MCF 10A (cell line): ENCODE data around the gene LPA. TPM values are rescaled to one million over a fixed set of nuclear protein-coding genes. Genes with fewer than 3 reads are reported as not detected.
"Not testable (repeated sequence)": the region's sequence is repeated elsewhere in the genome, so short reads cannot be mapped to it uniquely, and the experiment has no call there.

ENCODE experiments used
- BruUV-seq: library from RNA; stranded (reverse); fragments of 400-500 nt; replicated peaks from 2 replicates; lab custom pipeline; 2021; lab: Mats Ljungman, UMichigan
- CTCF ChIA-PET: fragments of 300-600 bp; sonication (Branson Sonifier 250); formaldehyde crosslinking; extraction: SDS; loops from one replicate; lab custom pipeline; 2021; ENCODE audit warnings: antibody characterized with exemption, inconsistent platforms; lab: Yijun Ruan, JAX
- POLR2A ChIA-PET: fragments of 300-600, 350-650 bp; sonication (Branson Sonifier 250); formaldehyde crosslinking; extraction: SDS; loops from one replicate; lab custom pipeline; 2020; ENCODE audit warnings: antibody characterized with exemption, inconsistent platforms; lab: Yijun Ruan, JAX
- DNase-seq: peaks from one replicate; pipeline ENCODE4 v3.0.0-alpha.2; 2018; ENCODE audit not compliant: unreplicated experiment
- H3K27ac Mint-ChIP-seq: one replicate; pipeline ENCODE4 v1.8.0; 2022; ENCODE audit warnings: mild to moderate bottlenecking, low read depth, mixed read lengths; ENCODE audit not compliant: unreplicated experiment
- H3K27me3 Mint-ChIP-seq: one replicate; pipeline ENCODE4 v1.8.0; 2022; ENCODE audit warnings: mixed read lengths; ENCODE audit not compliant: insufficient read depth, unreplicated experiment
- H3K36me3 Mint-ChIP-seq: one replicate; pipeline ENCODE4 v1.8.0; 2022; ENCODE audit warnings: mild to moderate bottlenecking, moderate library complexity, mixed read lengths; ENCODE audit not compliant: insufficient read depth, unreplicated experiment
- H3K4me1 Mint-ChIP-seq: one replicate; pipeline ENCODE4 v1.8.0; 2022; ENCODE audit warnings: mixed read lengths; ENCODE audit not compliant: insufficient read depth, unreplicated experiment
- H3K4me3 Mint-ChIP-seq: one replicate; pipeline ENCODE4 v1.8.0; 2022; ENCODE audit warnings: mild to moderate bottlenecking, moderate library complexity, mixed read lengths; ENCODE audit not compliant: unreplicated experiment
- H3K9me3 Mint-ChIP-seq: one replicate; pipeline ENCODE4 v1.8.0; 2022; ENCODE audit warnings: mixed read lengths; ENCODE audit not compliant: unreplicated experiment
- CTCF ChIP-seq: fragments of 200-600 bp; IDR thresholded peaks from one replicate; pipeline ENCODE4 v1.8.0; 2022; ENCODE audit warnings: antibody characterized with exemption, mild to moderate bottlenecking; ENCODE audit not compliant: unreplicated experiment
- intact Hi-C: fragments of 100-400 bp; cut with micrococcal nuclease; formaldehyde crosslinking; loops from 2 replicates; pipeline ENCODE4 v1.14.1; 2022
- total RNA-seq: library from RNA; stranded (reverse); gene quantifications from 2 replicates; pipeline ENCODE4 v1.2.3, GENCODE V29; 2022

LPA gene
- total RNA-seq, 1 experiment from 2014 or later = not detected

DNA sequence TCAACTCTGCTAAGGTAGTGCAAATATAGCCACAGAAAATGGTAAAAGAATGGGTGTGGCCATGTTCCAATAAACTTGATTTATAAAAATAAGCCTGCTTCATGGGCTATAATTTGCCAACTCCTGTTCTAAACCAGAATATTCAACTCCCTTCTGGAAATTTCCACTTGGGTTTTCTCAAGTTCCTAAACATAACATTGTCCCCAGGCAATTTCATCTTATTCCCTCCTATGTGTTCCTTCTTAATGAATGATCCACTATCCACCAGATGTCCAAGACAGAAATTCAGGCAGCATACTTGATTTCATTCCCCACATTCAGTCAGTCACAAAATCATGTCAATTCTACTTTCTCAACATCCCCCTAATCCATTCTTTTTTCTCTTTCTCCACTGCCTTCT is 30.9 kb upstream of the LPA start:
- H3K4me3 Mint-ChIP-seq, BruUV-seq, H3K4me1 Mint-ChIP-seq, POLR2A ChIA-PET, H3K36me3 Mint-ChIP-seq, H3K27ac Mint-ChIP-seq, H3K9me3 Mint-ChIP-seq, intact Hi-C loops, H3K27me3 Mint-ChIP-seq, CTCF ChIA-PET: not testable (repeated sequence)
- peak; percentile 11 for DNase-seq

- ChIA-PET CTCF (interaction anchor here (0.7 kb wide), 1 partner anchor 14 kb away, joined by 4 read pairs; no protein-coding TSS in a partner anchor), POLR2A (no interaction called here)
- intact Hi-C loops = no loop called here
- Mint-ChIP-seq H3K9me3 (no peaks in the 10 kb centered on the region), H3K4me1 (no peaks in the 10 kb centered on the region), H3K27ac (no peak overlapping the region), H3K4me3 (no peak overlapping the region), H3K27me3 (no peaks in the 10 kb centered on the region), H3K36me3 (no peaks in the 10 kb centered on the region)
- BruUV-seq = no TSS peak
- peak; percentile 13 for TF ChIP-seq CTCF
- DNase-seq = peak; percentile 11
These were observed 28.4 kb upstream of the LPA start for GRCh38 chr6:160692369-160692959.

DNA sequence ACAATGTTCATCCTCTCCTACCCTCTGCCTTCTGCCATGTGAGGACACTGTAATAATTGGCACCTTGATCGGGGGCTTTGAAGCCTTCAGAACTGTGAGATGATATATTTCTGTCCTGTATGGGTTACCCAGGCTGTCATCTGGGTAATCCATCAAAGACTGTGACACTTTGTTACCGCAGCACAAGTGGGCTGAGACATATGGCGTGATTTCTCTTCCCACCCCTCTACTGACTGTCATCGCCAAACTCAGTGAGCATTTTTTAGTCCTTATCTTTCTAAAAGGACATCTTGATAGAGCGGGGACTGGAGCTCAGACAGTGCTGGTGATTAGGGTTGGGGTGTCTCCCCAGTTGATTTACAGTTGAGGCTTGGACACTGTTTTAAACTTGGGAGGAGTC is 27.5 kb upstream of the LPA start:
- intact Hi-C loops = no loop called here
- ChIA-PET POLR2A (no interaction called here), CTCF (no interaction called here)
- no peaks in the 10 kb centered on the region for H3K4me1 Mint-ChIP-seq
- no peak for TF ChIP-seq CTCF
- no peak for DNase-seq
- H3K4me3 Mint-ChIP-seq = no peak overlapping the region
- H3K27ac Mint-ChIP-seq = no peak overlapping the region
- no peaks in the 10 kb centered on the region for H3K36me3 Mint-ChIP-seq
- H3K27me3 Mint-ChIP-seq = no peaks in the 10 kb centered on the region
- no TSS peak for BruUV-seq
- no peaks in the 10 kb centered on the region for H3K9me3 Mint-ChIP-seq

- H3K4me1 Mint-ChIP-seq = no peaks in the 10 kb centered on the region
- ChIA-PET POLR2A (no interaction called here), CTCF (no interaction called here)
- no peaks in the 10 kb centered on the region for H3K27me3 Mint-ChIP-seq
- BruUV-seq = no TSS peak
- no peak overlapping the region for H3K27ac Mint-ChIP-seq
- H3K9me3 Mint-ChIP-seq = no peaks in the 10 kb centered on the region
- H3K4me3 Mint-ChIP-seq = no peak overlapping the region
- no peak for TF ChIP-seq CTCF
- intact Hi-C loops = no loop called here
- DNase-seq = no peak
- no peaks in the 10 kb centered on the region for H3K36me3 Mint-ChIP-seq
These were observed 26.4 kb upstream of the LPA start for GRCh38 chr6:160690458-160690857.
